Fibroblast of skin of left quadriceps (primary cell): ENCODE data around the gene UQCRFS1.

Experiments used
- DNase-seq, 2 experiments: peaks; one replicate each; pipeline ENCODE4 v3.0.0-alpha.2; 2013; ENCODE audit warnings: low read depth in 2 of 2

Gene UQCRFS1

GRCh38 chr19:29155683-29156082, 57.3 kb downstream of the UQCRFS1 start:
- no peak for DNase-seq
